ENCODE data around the gene EHD1.
"Not testable (repeated sequence)": the region's sequence is repeated elsewhere in the genome, so short reads cannot be mapped to it uniquely, and the experiment has no call there.

The EHD1 gene

DNA sequence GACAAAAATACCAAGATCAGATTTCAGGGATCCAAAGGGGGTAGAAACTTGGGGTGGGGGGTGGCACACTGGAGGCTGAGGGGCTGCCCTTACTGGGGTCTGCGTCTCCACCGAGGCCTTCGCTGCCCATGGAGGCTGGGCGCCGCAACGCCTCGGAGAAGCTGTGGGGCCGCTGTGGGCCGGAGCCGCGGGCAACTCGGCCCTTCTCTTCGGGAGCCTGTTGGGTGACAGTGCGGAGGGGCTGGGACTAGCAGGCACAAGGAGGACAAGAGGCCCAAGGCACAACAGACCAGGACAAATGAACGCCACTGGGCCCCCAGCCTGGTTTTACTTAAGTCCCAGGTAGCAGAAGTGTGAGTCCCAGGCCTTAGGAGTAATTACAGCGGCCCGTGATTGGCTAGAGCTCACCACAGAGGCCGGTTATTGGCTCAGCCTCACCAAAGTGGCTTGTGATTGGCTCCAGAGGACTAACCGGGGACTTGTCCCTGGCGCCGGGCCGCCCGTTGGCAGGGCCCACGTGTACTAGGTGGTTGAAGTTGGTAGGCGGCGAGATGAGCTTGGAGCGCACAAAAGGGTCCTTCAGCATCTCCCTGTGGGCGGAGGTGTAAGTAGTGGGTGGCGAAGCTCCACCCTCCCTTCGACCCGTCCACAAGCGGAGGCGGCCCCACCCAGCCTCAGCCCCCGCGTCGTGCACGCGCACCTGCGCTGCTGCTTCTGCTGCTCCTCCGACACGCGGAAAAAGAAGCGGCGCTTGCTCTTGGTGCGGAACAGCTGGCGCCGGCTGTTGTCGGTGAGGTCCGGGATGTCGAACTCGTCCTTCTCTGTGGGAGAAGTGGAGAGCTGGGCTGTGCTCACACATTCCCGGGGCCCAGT is 51.6 kb downstream of the EHD1 start:
- no peak for DNase-seq (ENCODE audit: low spot score)

DNA sequence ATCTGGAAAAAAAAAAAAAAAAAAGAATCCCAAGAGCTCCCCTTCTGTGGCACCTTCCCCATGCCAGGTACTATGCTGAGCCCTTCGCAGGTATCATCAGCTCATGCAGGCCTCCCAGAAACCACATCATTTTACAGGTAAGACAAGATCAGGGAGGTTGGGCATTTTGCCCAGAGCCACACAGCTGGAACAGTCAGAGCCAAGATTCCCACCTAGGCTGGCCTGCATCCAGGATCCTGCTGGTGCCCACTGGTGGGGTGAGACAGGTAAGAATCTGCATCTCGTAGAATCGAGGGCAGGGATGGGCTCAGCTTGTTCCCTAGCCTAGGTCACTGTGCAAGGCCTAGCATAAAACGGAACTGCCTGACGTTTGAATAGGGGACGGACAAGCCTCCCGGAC is 52.4 kb downstream of the EHD1 start:
- no peak for DNase-seq (ENCODE audit: low spot score)

DNA sequence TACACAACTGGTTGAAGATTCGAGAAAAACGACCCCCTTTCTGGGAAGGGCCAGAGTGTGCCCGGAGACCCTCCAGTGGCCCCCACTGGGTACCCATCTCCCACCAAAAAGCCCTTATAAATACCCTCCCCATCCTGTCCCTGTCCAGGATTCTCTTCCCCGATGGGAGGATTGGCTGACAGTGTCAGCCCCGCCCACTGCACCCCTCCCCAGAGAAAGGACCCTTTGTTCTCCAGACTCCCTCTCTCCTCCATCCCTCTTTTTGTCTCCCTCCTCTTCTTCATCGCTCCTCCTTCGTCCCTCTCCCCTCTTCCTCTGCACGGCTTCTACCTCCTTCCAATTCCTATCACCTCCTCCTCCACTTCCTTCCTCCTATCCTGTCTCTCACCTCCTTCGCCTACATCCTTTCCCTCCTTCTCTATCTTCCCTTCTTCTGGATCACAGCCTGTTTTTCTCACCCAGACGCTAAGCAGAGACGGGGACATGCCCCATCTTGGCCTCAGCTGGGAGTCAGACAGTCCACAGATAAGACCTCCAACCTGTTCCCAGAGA is 54.8 kb downstream of the EHD1 start:
- DNase-seq (ENCODE audit: low spot score) = no peak

DNA sequence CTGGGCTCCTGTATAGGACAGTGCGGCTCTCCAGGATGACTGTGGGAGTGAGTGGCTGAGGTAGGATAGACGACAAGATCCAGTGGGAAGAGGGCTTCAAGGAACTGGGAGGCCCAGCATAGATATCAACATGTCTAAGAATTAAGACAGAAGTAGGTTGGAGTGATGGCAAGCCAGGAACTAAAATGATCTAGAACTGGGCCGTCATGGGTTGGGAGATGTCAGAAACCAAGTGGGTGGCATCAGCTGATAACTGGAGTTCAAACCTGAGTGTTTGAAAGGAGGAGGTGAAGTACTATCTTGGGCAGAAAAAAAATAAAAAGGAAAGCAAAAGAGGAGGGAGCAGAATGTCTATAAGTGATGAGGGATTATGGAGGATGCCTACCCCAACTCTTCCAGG is 60.9 kb downstream of the EHD1 start:
- DNase-seq (ENCODE audit: low spot score) = no peak

DNA sequence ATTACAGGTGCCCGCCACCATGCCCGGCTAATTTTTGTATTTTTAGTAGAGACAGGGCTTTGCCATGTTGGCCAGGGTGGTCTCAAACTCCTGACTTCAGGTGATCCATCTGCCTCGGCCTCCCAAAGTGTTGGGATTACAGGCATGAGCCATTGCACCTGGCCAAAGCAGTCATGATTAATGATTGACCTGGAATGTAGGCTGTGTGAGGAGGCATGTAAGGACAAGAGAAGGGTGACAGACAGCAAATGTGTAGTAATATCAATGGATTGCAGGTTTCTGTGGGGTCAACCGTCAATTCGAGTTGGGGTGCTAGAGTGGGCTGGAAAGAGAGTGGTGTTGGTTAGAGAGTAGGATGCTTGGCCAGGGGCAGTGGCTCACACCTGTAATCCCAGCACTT is 63.0 kb downstream of the EHD1 start:
- not testable (repeated sequence) for DNase-seq (ENCODE audit: low spot score)

DNA sequence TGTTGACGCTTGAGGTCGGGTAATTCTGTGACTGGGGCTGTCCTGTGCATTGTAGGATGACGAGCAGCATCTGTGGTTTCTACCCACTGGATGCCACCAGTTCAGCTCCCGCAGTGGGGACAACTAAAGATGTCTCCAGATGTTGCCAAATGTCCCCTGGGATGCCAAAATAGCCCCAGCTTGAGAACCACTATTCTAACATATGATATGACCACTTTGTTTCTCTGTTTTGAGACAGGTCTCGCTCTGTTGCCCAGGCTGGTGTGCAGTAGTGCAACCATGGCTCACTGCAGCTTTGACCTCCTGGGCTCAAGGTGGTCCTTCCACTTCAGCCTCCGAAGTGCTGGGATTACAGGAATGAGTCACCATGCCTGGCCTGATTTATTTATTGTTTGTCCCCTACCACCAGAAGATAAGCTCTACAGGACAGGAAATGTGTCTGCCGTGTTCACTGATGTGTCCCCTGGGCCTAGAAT is 63.7 kb downstream of the EHD1 start:
- DNase-seq (ENCODE audit: low spot score) = no peak

DNA sequence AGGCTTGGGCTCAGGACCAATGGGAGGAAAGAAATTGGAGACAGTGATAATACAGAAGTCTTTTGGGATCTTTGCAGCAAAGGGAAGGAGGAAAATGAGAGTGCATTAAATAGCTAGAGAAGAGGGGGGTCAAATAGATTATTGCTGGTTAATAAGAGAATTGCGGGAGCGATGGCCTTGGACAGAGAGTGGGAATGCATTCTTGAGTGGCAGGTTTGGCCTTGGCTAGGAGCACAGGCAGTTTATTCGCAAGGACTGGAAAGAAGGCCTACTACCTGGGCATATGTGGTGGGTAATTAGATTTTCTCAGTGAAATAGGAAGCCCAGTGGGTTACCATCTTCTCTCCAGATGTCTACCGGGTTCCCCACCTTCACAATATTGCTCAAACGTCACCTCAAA is 64.6 kb downstream of the EHD1 start:
- DNase-seq (ENCODE audit: low spot score) = no peak

DNA sequence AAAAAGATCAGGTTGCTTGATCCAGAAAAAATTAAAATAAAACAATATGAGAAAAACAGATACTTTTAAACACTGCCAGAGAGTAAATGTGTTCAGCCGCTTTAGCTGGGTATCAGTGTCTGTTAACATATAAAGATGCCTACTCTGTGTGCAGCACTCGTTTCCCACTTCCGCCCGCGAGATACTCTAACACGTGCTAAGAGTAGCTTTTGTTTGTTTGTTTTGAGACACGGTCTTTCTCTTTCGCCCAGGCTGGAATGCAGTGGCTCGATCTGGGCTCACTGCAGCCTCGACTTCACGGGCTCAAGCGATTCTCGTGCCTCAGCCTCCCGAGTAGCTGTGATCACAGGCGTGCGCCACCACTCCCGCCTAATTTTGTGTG is 67.5 kb downstream of the EHD1 start:
- peak; percentile 31 for DNase-seq (ENCODE audit: low spot score)

DNA sequence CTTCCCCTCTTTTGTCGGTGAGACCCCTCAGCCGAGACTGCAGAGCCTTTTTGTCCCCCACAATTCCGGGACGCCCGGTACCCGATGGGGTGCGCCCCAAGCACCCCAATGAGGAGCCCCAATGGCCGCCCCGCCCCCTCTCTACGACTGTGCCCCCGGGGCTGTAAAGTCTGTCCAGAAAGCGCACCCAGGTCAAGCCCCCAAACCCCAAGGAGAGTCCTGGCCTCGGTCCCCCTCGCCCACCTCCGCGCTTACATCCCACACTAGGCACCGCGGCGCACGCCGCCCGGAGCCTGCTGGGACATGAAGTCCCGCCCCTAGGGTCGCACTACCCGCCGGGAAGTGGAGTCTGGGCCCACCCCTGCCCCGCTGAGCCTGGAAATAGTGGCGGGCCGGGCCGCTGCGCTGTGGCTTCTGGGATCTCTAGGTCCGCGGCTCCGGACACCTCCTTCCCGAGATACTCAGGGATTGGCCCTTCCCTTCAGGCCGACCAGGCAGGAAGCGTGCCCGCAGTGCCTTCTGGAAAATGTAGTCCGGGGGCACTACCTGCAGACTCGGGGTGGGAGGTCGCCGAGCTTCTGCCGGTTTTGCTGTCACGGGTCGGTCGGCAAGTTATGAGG is 68.0 kb downstream of the EHD1 start, which contains the start of gene MEN1:
TSS of gene MEN1 (minus strand) at position 281 of the 620 bp plus-strand sequence. CDS start 442 bp downstream, outside the sequence.
- peak; percentile 73 for DNase-seq (ENCODE audit: low spot score)

DNA sequence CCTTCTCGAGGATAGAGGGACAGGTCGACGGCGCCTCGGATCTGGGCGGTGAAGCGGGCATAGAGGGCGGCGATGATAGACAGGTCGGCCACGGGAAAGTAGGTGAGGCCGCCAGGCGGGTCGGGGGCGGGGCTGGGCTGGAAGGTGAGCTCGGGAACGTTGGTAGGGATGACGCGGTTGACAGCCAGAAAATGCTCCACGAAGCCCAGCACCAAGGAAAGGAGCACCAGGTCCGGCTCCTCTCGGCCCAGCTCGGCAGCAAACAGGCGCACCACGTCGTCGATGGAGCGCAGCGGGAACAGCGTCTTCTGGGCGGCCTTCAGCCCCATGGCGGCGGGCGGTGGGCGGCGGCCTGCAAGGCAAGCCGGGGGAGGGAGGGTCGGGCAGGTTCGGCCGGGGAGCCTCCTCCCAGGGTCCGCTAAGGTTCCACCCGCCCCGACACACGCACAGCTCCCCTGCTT is 68.6 kb downstream of the EHD1 start:
- no peak for DNase-seq (ENCODE audit: low spot score)

DNA sequence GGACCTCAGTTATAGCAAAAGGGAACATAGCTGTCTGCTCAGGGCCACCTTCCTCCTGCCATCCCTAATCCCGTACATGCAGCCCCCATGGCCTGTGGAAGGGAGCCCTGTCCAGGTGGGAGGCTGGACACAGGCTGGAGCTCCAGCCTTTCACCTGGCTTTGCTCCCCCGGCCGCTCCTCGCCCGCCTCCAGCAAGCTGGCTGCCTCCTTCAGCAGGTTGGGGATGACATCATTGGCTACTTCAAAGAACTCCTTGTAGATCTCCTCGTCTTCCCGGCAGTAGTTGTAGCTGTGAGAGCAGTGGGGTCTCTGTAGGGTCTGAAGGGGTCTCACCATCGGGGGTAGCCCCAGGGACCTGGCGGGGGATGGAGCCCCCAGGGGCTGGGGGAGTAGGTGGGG is 72.9 kb downstream of the EHD1 start:
- DNase-seq (ENCODE audit: low spot score) = no peak

DNA sequence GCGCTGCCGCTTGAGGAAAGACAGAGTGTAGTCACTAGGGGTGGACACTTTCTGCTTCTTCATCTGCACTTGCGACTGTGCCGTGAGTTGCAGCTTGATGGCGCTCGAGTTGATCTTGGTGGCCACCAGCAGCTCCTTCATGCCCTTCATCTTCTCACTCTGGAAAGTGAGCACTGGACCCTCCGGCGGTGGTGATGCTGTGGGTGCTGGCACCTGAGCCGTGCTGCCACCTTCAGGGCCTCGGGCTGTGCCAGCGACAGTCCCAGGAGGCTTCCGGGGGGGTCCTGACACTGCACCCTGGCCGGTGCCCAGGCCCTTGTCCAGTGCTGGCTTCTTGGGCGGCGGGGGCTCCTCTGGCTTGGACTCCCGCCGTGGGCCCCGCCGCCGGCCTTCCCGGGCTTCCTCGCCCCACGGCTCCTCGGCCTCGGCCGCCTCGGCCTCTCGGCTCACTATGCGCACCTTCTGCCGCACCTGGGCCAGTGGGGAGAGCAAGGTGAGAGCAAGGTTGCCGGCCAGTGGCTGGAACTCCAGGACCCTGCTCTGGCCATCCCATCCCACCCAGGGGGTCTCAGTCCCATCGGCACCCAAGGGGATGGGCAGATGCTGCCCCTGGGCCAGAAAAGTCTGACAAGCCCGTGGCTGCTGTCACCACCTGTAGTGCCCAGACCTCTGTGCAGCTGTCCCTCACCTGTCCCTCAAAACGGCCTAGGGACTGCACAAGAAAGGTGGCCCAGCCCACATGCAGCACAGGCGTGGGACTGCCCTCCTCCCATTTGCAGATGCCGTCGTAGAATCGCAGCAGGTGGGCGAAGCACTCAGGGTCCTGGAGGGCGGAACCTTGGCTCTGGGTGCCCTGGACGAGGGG is 73.8 kb downstream of the EHD1 start:
- no peak for DNase-seq (ENCODE audit: low spot score)

DNA sequence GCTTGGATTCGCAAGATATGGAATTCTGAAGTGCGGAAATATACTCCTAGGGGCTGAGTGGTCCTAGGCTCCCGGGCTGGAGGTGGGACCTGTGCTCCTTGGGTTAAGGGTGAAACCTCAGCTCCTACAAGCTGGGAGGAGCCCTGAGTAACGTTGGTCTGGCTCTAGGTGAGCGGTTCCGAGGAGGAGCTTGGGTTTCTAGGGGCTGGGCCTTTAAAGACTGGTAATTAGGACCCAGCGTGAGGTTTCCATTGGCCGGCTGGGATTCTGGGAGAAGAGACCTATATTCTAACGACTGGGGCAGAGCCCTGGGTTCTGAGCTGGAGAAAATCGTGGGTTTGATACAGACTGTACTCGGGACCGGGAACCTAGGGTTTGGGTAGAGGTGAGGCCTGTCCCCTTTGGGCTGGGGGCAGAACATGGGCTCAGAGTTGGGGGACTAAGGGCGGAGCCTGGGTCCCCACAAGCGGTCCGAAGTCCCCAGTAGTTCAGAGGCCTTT is 74.5 kb downstream of the EHD1 start:
- DNase-seq (ENCODE audit: low spot score) = no peak

DNA sequence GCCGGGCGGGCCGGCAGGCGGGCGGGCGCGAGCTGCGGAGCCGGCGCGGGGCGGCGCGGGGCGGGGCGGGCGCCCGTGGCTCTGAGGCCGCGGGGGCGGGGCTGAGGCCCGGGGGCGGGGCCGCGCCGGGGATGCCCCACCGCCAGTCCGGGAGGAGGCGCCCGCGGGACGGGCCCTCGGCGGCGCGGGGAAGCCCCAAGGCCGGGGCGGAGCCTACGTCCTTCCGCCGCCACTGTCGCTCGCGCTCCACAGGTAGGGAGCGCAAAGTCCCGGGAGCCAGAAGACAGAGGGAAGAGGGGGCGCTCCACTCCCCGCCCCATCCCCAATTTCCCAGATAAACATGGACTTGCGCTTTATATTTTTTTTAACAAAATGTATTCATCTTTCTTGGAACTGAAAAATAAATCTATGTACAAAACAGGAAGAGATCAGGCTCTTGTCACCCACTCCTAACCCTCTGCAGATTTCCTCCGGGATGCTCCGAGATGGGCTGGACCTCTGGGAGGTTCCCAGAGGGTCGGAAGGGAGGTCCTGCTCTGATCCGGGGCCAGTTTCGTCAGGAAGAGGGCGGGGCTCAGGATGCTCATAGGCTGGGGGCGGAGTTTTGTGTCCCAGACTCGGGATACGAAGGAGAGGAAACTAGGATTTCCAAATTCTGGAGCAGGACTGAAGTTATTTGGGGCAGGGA is 75.1 kb downstream of the EHD1 start, which contains the start of gene MAP4K2:
TSS of gene MAP4K2 (minus strand) at position 57 of the 688 bp plus-strand sequence. CDS start 65 bp downstream, outside the sequence.
- peak; percentile 84 for DNase-seq (ENCODE audit: low spot score)

DNA sequence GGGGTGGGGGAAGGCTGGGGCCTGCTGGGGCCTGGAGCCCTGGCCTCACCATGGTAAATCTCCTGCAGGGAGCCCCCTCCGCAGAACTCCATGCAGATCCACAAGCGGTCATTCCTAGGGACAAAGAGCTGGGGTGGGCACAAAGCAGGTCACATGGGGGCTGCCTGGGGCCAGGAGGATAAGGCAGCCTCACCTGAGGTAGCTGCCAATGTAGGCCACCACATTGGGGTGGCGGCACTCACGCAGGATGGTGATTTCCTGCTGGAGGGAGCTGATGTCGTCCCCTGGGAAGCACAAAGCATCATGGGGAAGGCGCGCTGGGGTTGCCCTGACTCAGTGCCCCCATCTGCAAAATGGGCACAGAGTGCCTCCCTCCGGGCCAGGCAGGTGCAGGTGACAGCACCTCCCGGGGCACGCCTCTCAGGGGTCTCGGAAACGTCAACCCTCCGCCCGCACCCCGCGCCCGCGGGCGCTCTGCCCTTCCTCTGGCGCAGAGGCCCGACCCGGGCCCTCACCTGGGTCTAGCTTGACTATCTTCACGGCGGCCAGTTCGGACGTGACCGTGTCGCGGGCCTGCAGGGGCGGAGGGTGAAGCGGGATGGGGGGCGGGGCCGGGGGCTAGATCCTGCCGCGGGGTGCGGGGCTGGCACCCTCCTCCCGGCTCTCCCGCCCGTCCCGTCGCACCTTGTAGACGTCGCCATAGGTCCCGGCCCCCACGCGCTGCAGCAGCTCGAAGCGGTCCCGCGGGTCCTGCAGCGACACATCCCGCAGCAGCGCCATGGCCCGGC is 75.9 kb downstream of the EHD1 start:
- peak; percentile 37 for DNase-seq (ENCODE audit: low spot score)

Data from CD4-positive, alpha-beta T cell treated with Interleukin-15 for 4 hours (primary cell).